H9 (cell line): ENCODE data around the gene SYT17. TPM values are rescaled to one million over a fixed set of nuclear protein-coding genes. Genes with fewer than 3 reads are reported as not detected.

Source experiments
- DNase-seq: peaks from one replicate; pipeline ENCODE4 v3.0.0-alpha.2; 2017
- H2AFZ ChIP-seq: one replicate; pipeline ENCODE4 v1.6.1; 2013; ENCODE audit warnings: mild to moderate bottlenecking, low read length, control low read depth, moderate library complexity
- H2AK5ac ChIP-seq: 2 replicates; pipeline ENCODE4 v1.6.1; 2013; ENCODE audit warnings: low read length, control low read depth, mixed read lengths; ENCODE audit not compliant: insufficient read length
- H2BK120ac ChIP-seq: one replicate; pipeline ENCODE4 v1.6.1; 2013; ENCODE audit warnings: low read depth, mild to moderate bottlenecking, low read length, control low read depth, inconsistent platforms; ENCODE audit not compliant: poor library complexity, severe bottlenecking
- H2BK12ac ChIP-seq: 2 replicates; pipeline ENCODE4 v1.6.1; 2013; ENCODE audit warnings: low read length, control low read depth, mixed read lengths, low read depth; ENCODE audit not compliant: insufficient read length
- H2BK15ac ChIP-seq: 2 replicates; pipeline ENCODE4 v1.6.1; 2013; ENCODE audit warnings: low read depth, low read length, control low read depth
- H2BK20ac ChIP-seq: one replicate; pipeline ENCODE4 v1.6.1; 2013; ENCODE audit warnings: low read depth, mild to moderate bottlenecking, low read length, control low read depth, inconsistent platforms; ENCODE audit not compliant: poor library complexity, severe bottlenecking
- H2BK5ac ChIP-seq: 2 replicates; pipeline ENCODE4 v1.6.1; 2013; ENCODE audit warnings: low read length, control low read depth, mixed read lengths; ENCODE audit not compliant: insufficient read length
- H3K14ac ChIP-seq: 2 replicates; pipeline ENCODE4 v1.6.1; 2013; ENCODE audit warnings: low read length, control low read depth; ENCODE audit not compliant: insufficient read depth
- H3K18ac ChIP-seq: 2 replicates; pipeline ENCODE4 v1.6.1; 2013; ENCODE audit warnings: low read depth, mild to moderate bottlenecking, mixed read lengths, low read length, control low read depth; ENCODE audit not compliant: insufficient read length
- H3K23ac ChIP-seq: 2 replicates; pipeline ENCODE4 v1.6.1; 2013; ENCODE audit warnings: low read length, control low read depth, mixed read lengths, low read depth; ENCODE audit not compliant: insufficient read length
- H3K23me2 ChIP-seq: 2 replicates; pipeline ENCODE4 v1.6.1; 2013; ENCODE audit warnings: low read depth, mild to moderate bottlenecking, mixed read lengths, low read length, control low read depth; ENCODE audit not compliant: insufficient read length, poor library complexity, severe bottlenecking
- H3K27ac ChIP-seq: 2 replicates; pipeline ENCODE4 v1.5.1; 2013; ENCODE audit warnings: low read length, control low read depth, mixed read lengths, low read depth; ENCODE audit not compliant: insufficient read length
- H3K27me3 ChIP-seq: 2 replicates; pipeline ENCODE4 v1.6.1; 2013; ENCODE audit warnings: low read length, control low read depth, inconsistent platforms; ENCODE audit not compliant: insufficient read depth
- H3K4ac ChIP-seq: 2 replicates; pipeline ENCODE4 v1.6.1; 2013; ENCODE audit warnings: low read depth, mild to moderate bottlenecking, control low read depth, inconsistent platforms, low read length, moderate library complexity
- H3K4me1 ChIP-seq: 2 replicates; pipeline ENCODE4 v1.6.1; 2013; ENCODE audit warnings: low read length, control low read depth, inconsistent platforms; ENCODE audit not compliant: insufficient read depth
- H3K4me2 ChIP-seq: 2 replicates; pipeline ENCODE4 v1.6.1; 2013; ENCODE audit warnings: low read length, control low read depth, mixed read lengths; ENCODE audit not compliant: insufficient read length, insufficient read depth
- H3K56ac ChIP-seq: 2 replicates; pipeline ENCODE4 v1.6.1; 2013; ENCODE audit warnings: low read depth, mild to moderate bottlenecking, mixed read lengths, low read length, control low read depth; ENCODE audit not compliant: insufficient read length
- H3K79me1 ChIP-seq: 2 replicates; pipeline ENCODE4 v1.6.1; 2013; ENCODE audit warnings: low read depth, mild to moderate bottlenecking, moderate library complexity, low read length, control low read depth, inconsistent platforms; ENCODE audit not compliant: insufficient read depth, poor library complexity, severe bottlenecking
- H3K79me2 ChIP-seq: 2 replicates; pipeline ENCODE4 v1.6.1; 2013; ENCODE audit warnings: low read length, control low read depth, inconsistent platforms; ENCODE audit not compliant: insufficient read depth
- H3K9ac ChIP-seq: 2 replicates; pipeline ENCODE4 v1.6.1; 2013; ENCODE audit warnings: low read length, control low read depth, mixed read lengths; ENCODE audit not compliant: insufficient read length; ENCODE audit errors: extremely low read depth
- H3K9me3 ChIP-seq: one replicate; pipeline ENCODE4 v1.6.1; 2013; ENCODE audit warnings: low read depth, low read length, inconsistent platforms; ENCODE audit not compliant: control insufficient read depth
- H3T11ph ChIP-seq: one replicate; pipeline ENCODE4 v1.6.1; 2013; ENCODE audit warnings: mild to moderate bottlenecking, low read length, control low read depth, inconsistent platforms
- H4K20me1 ChIP-seq: one replicate; pipeline ENCODE4 v1.6.1; 2013; ENCODE audit not compliant: control insufficient read depth, insufficient read length, insufficient read depth
- H4K5ac ChIP-seq: 2 replicates; pipeline ENCODE4 v1.6.1; 2013; ENCODE audit warnings: low read depth, mild to moderate bottlenecking, mixed read lengths, low read length, control low read depth; ENCODE audit not compliant: insufficient read length
- H4K8ac ChIP-seq: replicated peaks from 2 replicates; pipeline ENCODE4 v1.6.1; 2013; ENCODE audit warnings: low read length, control low read depth, mixed read lengths, low read depth; ENCODE audit not compliant: insufficient read length
- H4K91ac ChIP-seq: 2 replicates; pipeline ENCODE4 v1.6.1; 2013; ENCODE audit warnings: low read depth, mild to moderate bottlenecking, moderate library complexity, mixed read lengths, low read length, control low read depth; ENCODE audit not compliant: insufficient read length
- H3K27ac Mint-ChIP-seq, 3 experiments: 2 replicates in 2 of 3; 3 replicates in 1 of 3; pipeline ENCODE4 v1.8.0; 2020 to 2021; ENCODE audit warnings: mixed read lengths in 3 of 3, mild to moderate bottlenecking in 1 of 3, moderate library complexity in 1 of 3
- H3K27me3 Mint-ChIP-seq: 2 replicates; pipeline ENCODE4 v1.8.0; 2021; ENCODE audit warnings: low read depth, mild to moderate bottlenecking, moderate library complexity, mixed read lengths
- H3K36me3 Mint-ChIP-seq, 3 experiments: 2 replicates in 2 of 3; 3 replicates in 1 of 3; pipeline ENCODE4 v1.8.0; 2020 to 2021; ENCODE audit warnings: low read depth in 3 of 3, mixed read lengths in 3 of 3; ENCODE audit not compliant: insufficient read depth in 1 of 3
- H3K4me1 Mint-ChIP-seq, 2 experiments: 2 replicates each; pipeline ENCODE4 v1.8.0; 2020; ENCODE audit warnings: mixed read lengths in 2 of 2
- H3K4me3 Mint-ChIP-seq, 2 experiments: 2 replicates in 1 of 2; 3 replicates in 1 of 2; pipeline ENCODE4 v1.8.0; 2020 to 2021; ENCODE audit warnings: mild to moderate bottlenecking in 2 of 2, mixed read lengths in 2 of 2, moderate library complexity in 1 of 2
- H3K9me3 Mint-ChIP-seq, 2 experiments: 2 replicates in 1 of 2; 3 replicates in 1 of 2; pipeline ENCODE4 v1.8.0; 2020; ENCODE audit warnings: mild to moderate bottlenecking in 2 of 2, mixed read lengths in 2 of 2, moderate library complexity in 1 of 2
- CTCF ChIP-seq: fragments of 200-600 bp; sonication (generic); conservative IDR thresholded peaks from 3 replicates; pipeline ENCODE4 v1.8.0; 2021; ENCODE audit warnings: antibody characterized with exemption, mild to moderate bottlenecking
- WGBS: extraction: QIAGEN DNeasy Blood & Tissue Kit; methylation state at CpG from one replicate; pipeline ENCODE4 v1.1.7; 2013; ENCODE audit warnings: missing lambda C conversion rate, low lambda C conversion rate, mixed read lengths; ENCODE audit not compliant: insufficient read length; ENCODE audit errors: extremely low coverage; 5-methylcytosine and 5-hydroxymethylcytosine counted together
- total RNA-seq: library from RNA; stranded (reverse); gene quantifications from 2 replicates; pipeline ENCODE4 v1.2.1, GENCODE V29; 2021

Gene SYT17
- total RNA-seq, 1 experiment from 2014 or later, result 3.0 TPM

GRCh38 chr16:19182481-19182880 lies 14.4 kb downstream of the SYT17 start:
- Histone ChIP-seq H3K23me2 (no peaks in the 10 kb centered on the region), H2AFZ (no peak overlapping the region), H3K23ac (no peak overlapping the region), H3K79me2 (no peaks in the 10 kb centered on the region), H2BK5ac (no peak overlapping the region), H4K5ac (no peak overlapping the region), H3K56ac (no peak overlapping the region), H3T11ph (no peak overlapping the region), H4K8ac (no peak overlapping the region), H4K91ac (no peak overlapping the region), H3K27ac (no peak overlapping the region), H3K79me1 (no peaks in the 10 kb centered on the region), H3K18ac (no peak overlapping the region), H3K4me1 (peaks cover 2% of the 10 kb centered on the region; the same call in 1 of the 2 replicates), H3K9ac (no peak overlapping the region), H3K4ac (no peak overlapping the region), H2BK120ac (no peak overlapping the region), H2BK20ac (no peak overlapping the region), H4K20me1 (no peaks in the 10 kb centered on the region), H2AK5ac (no peak overlapping the region), H3K4me2 (no peak overlapping the region), H3K14ac (no peak overlapping the region), H2BK12ac (no peak overlapping the region), H2BK15ac (no peak overlapping the region), H3K27me3 (no peaks in the 10 kb centered on the region), H3K9me3 (no peaks in the 10 kb centered on the region)
- DNase-seq, result no peak
- TF ChIP-seq CTCF, result no peak
- no peak overlapping the region for H3K4me3 Mint-ChIP-seq
- no peaks in the 10 kb centered on the region; a peak in 1 of 5 replicates for H3K9me3 Mint-ChIP-seq
- no CpG with 5 or more reads among the region's 6 CpGs for WGBS
- no peaks in the 10 kb centered on the region for H3K27me3 Mint-ChIP-seq
- H3K4me1 Mint-ChIP-seq, result peaks cover 12 to 13% of the 10 kb centered on the region in 2 experiments
- H3K27ac Mint-ChIP-seq, result no peak overlapping the region
- H3K36me3 Mint-ChIP-seq, result peaks cover 2 to 7% (median 4%) of the 10 kb centered on the region in 3 experiments; a peak in 5 of 7 replicates
